H9 (cell line): Measurements from ENCODE around the gene PLEKHJ1. TPM values are rescaled to one million over a fixed set of nuclear protein-coding genes. Genes with fewer than 3 reads are reported as not detected.

ENCODE experiments used
- DNase-seq: peaks from one replicate; pipeline ENCODE4 v3.0.0-alpha.2; 2017
- H2AFZ ChIP-seq: one replicate; pipeline ENCODE4 v1.6.1; 2013; ENCODE audit warnings: mild to moderate bottlenecking, low read length, control low read depth, moderate library complexity
- H2AK5ac ChIP-seq: 2 replicates; pipeline ENCODE4 v1.6.1; 2013; ENCODE audit warnings: low read length, control low read depth, mixed read lengths; ENCODE audit not compliant: insufficient read length
- H2BK120ac ChIP-seq: one replicate; pipeline ENCODE4 v1.6.1; 2013; ENCODE audit warnings: low read depth, mild to moderate bottlenecking, low read length, control low read depth, inconsistent platforms; ENCODE audit not compliant: poor library complexity, severe bottlenecking
- H2BK12ac ChIP-seq: 2 replicates; pipeline ENCODE4 v1.6.1; 2013; ENCODE audit warnings: low read length, control low read depth, mixed read lengths, low read depth; ENCODE audit not compliant: insufficient read length
- H2BK15ac ChIP-seq: 2 replicates; pipeline ENCODE4 v1.6.1; 2013; ENCODE audit warnings: low read depth, low read length, control low read depth
- H2BK20ac ChIP-seq: one replicate; pipeline ENCODE4 v1.6.1; 2013; ENCODE audit warnings: low read depth, mild to moderate bottlenecking, low read length, control low read depth, inconsistent platforms; ENCODE audit not compliant: poor library complexity, severe bottlenecking
- H2BK5ac ChIP-seq: 2 replicates; pipeline ENCODE4 v1.6.1; 2013; ENCODE audit warnings: low read length, control low read depth, mixed read lengths; ENCODE audit not compliant: insufficient read length
- H3K14ac ChIP-seq: 2 replicates; pipeline ENCODE4 v1.6.1; 2013; ENCODE audit warnings: low read length, control low read depth; ENCODE audit not compliant: insufficient read depth
- H3K18ac ChIP-seq: 2 replicates; pipeline ENCODE4 v1.6.1; 2013; ENCODE audit warnings: low read depth, mild to moderate bottlenecking, mixed read lengths, low read length, control low read depth; ENCODE audit not compliant: insufficient read length
- H3K23ac ChIP-seq: 2 replicates; pipeline ENCODE4 v1.6.1; 2013; ENCODE audit warnings: low read length, control low read depth, mixed read lengths, low read depth; ENCODE audit not compliant: insufficient read length
- H3K23me2 ChIP-seq: 2 replicates; pipeline ENCODE4 v1.6.1; 2013; ENCODE audit warnings: low read depth, mild to moderate bottlenecking, mixed read lengths, low read length, control low read depth; ENCODE audit not compliant: insufficient read length, poor library complexity, severe bottlenecking
- H3K27ac ChIP-seq: 2 replicates; pipeline ENCODE4 v1.5.1; 2013; ENCODE audit warnings: low read length, control low read depth, mixed read lengths, low read depth; ENCODE audit not compliant: insufficient read length
- H3K27me3 ChIP-seq: 2 replicates; pipeline ENCODE4 v1.6.1; 2013; ENCODE audit warnings: low read length, control low read depth, inconsistent platforms; ENCODE audit not compliant: insufficient read depth
- H3K4ac ChIP-seq: 2 replicates; pipeline ENCODE4 v1.6.1; 2013; ENCODE audit warnings: low read depth, mild to moderate bottlenecking, control low read depth, inconsistent platforms, low read length, moderate library complexity
- H3K4me1 ChIP-seq: 2 replicates; pipeline ENCODE4 v1.6.1; 2013; ENCODE audit warnings: low read length, control low read depth, inconsistent platforms; ENCODE audit not compliant: insufficient read depth
- H3K4me2 ChIP-seq: 2 replicates; pipeline ENCODE4 v1.6.1; 2013; ENCODE audit warnings: low read length, control low read depth, mixed read lengths; ENCODE audit not compliant: insufficient read length, insufficient read depth
- H3K56ac ChIP-seq: 2 replicates; pipeline ENCODE4 v1.6.1; 2013; ENCODE audit warnings: low read depth, mild to moderate bottlenecking, mixed read lengths, low read length, control low read depth; ENCODE audit not compliant: insufficient read length
- H3K79me1 ChIP-seq: 2 replicates; pipeline ENCODE4 v1.6.1; 2013; ENCODE audit warnings: low read depth, mild to moderate bottlenecking, moderate library complexity, low read length, control low read depth, inconsistent platforms; ENCODE audit not compliant: insufficient read depth, poor library complexity, severe bottlenecking
- H3K79me2 ChIP-seq: 2 replicates; pipeline ENCODE4 v1.6.1; 2013; ENCODE audit warnings: low read length, control low read depth, inconsistent platforms; ENCODE audit not compliant: insufficient read depth
- H3K9ac ChIP-seq: 2 replicates; pipeline ENCODE4 v1.6.1; 2013; ENCODE audit warnings: low read length, control low read depth, mixed read lengths; ENCODE audit not compliant: insufficient read length; ENCODE audit errors: extremely low read depth
- H3K9me3 ChIP-seq: one replicate; pipeline ENCODE4 v1.6.1; 2013; ENCODE audit warnings: low read depth, low read length, inconsistent platforms; ENCODE audit not compliant: control insufficient read depth
- H3T11ph ChIP-seq: one replicate; pipeline ENCODE4 v1.6.1; 2013; ENCODE audit warnings: mild to moderate bottlenecking, low read length, control low read depth, inconsistent platforms
- H4K20me1 ChIP-seq: one replicate; pipeline ENCODE4 v1.6.1; 2013; ENCODE audit not compliant: control insufficient read depth, insufficient read length, insufficient read depth
- H4K5ac ChIP-seq: 2 replicates; pipeline ENCODE4 v1.6.1; 2013; ENCODE audit warnings: low read depth, mild to moderate bottlenecking, mixed read lengths, low read length, control low read depth; ENCODE audit not compliant: insufficient read length
- H4K8ac ChIP-seq: replicated peaks from 2 replicates; pipeline ENCODE4 v1.6.1; 2013; ENCODE audit warnings: low read length, control low read depth, mixed read lengths, low read depth; ENCODE audit not compliant: insufficient read length
- H4K91ac ChIP-seq: 2 replicates; pipeline ENCODE4 v1.6.1; 2013; ENCODE audit warnings: low read depth, mild to moderate bottlenecking, moderate library complexity, mixed read lengths, low read length, control low read depth; ENCODE audit not compliant: insufficient read length
- H3K27ac Mint-ChIP-seq, 3 experiments: 2 replicates in 2 of 3; 3 replicates in 1 of 3; pipeline ENCODE4 v1.8.0; 2020 to 2021; ENCODE audit warnings: mixed read lengths in 3 of 3, mild to moderate bottlenecking in 1 of 3, moderate library complexity in 1 of 3
- H3K27me3 Mint-ChIP-seq: 2 replicates; pipeline ENCODE4 v1.8.0; 2021; ENCODE audit warnings: low read depth, mild to moderate bottlenecking, moderate library complexity, mixed read lengths
- H3K36me3 Mint-ChIP-seq, 3 experiments: 2 replicates in 2 of 3; 3 replicates in 1 of 3; pipeline ENCODE4 v1.8.0; 2020 to 2021; ENCODE audit warnings: low read depth in 3 of 3, mixed read lengths in 3 of 3; ENCODE audit not compliant: insufficient read depth in 1 of 3
- H3K4me1 Mint-ChIP-seq, 2 experiments: 2 replicates each; pipeline ENCODE4 v1.8.0; 2020; ENCODE audit warnings: mixed read lengths in 2 of 2
- H3K4me3 Mint-ChIP-seq, 2 experiments: 2 replicates in 1 of 2; 3 replicates in 1 of 2; pipeline ENCODE4 v1.8.0; 2020 to 2021; ENCODE audit warnings: mild to moderate bottlenecking in 2 of 2, mixed read lengths in 2 of 2, moderate library complexity in 1 of 2
- H3K9me3 Mint-ChIP-seq, 2 experiments: 2 replicates in 1 of 2; 3 replicates in 1 of 2; pipeline ENCODE4 v1.8.0; 2020; ENCODE audit warnings: mild to moderate bottlenecking in 2 of 2, mixed read lengths in 2 of 2, moderate library complexity in 1 of 2
- WGBS: extraction: QIAGEN DNeasy Blood & Tissue Kit; methylation state at CpG from one replicate; pipeline ENCODE4 v1.1.7; 2013; ENCODE audit warnings: missing lambda C conversion rate, low lambda C conversion rate, mixed read lengths; ENCODE audit not compliant: insufficient read length; ENCODE audit errors: extremely low coverage; 5-methylcytosine and 5-hydroxymethylcytosine counted together
- total RNA-seq: library from RNA; stranded (reverse); gene quantifications from 2 replicates; pipeline ENCODE4 v1.2.1, GENCODE V29; 2021
- TF ChIP-seq, protein P1 (sequence below): fragments of 200-600 bp; sonication (generic); conservative IDR thresholded peaks from 3 replicates; pipeline ENCODE4 v1.8.0; 2021; ENCODE audit warnings: antibody characterized with exemption, mild to moderate bottlenecking

PLEKHJ1 gene
- total RNA-seq, 1 experiment from 2014 or later = 139 TPM

DNA sequence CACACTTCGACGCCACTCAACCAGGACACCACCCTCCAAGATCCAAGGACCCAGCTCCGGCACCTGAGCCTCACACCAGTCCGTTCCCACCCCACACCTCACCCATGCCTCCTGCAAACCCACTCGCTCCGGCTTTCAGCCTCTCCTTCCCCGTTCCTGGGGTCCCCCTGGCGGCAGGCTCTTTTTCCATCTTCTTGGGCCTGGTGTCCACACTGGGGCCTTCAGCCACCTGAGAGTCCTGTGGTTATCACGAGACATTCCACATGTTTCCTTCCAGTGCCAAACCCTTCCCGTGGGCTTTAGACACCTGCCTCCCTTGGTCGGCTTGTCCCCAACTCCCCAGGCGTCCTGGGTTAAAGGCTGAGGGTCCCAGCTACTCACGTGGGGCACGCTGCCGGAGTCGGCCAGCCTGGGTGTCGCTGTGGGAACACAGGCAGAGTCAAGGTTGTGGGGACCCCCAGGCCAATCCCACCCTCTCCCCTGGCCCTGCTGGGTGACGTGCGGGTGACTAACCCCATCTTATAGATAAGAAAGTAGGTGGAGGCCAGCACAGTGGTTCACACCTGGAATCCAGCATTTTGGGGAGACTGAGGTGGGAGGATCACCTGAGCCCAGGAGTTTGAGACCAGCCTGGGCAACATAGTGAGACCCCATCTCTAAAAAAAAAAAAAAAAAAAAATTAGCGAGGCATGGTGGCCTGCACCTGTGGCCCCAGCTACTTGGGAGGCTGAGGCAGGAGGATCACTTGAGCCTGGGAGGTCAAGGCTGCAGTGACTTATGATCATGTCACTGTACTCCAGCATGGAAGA lies 18.1 kb upstream of the PLEKHJ1 start:
- Histone ChIP-seq H2BK120ac (no peak overlapping the region), H3K23me2 (peaks cover 10% of the 10 kb centered on the region), H3K9me3 (no peaks in the 10 kb centered on the region), H4K20me1 (no peaks in the 10 kb centered on the region), H3K56ac (no peak overlapping the region), H2BK5ac (no peak overlapping the region), H2BK12ac (no peak overlapping the region), H2AFZ (no peak overlapping the region), H4K8ac (no peak overlapping the region), H2AK5ac (no peak overlapping the region), H3K27me3 (no peaks in the 10 kb centered on the region; the same call in 1 of the 2 replicates), H3K18ac (no peak overlapping the region), H3K4me2 (peak overlapping the region; percentile 58), H3K79me2 (no peaks in the 10 kb centered on the region), H3K9ac (no peak overlapping the region), H3T11ph (no peak overlapping the region), H3K79me1 (no peaks in the 10 kb centered on the region), H4K5ac (no peak overlapping the region), H3K14ac (no peak overlapping the region), H4K91ac (no peak overlapping the region), H3K4me1 (no peaks in the 10 kb centered on the region), H3K27ac (no peak overlapping the region), H2BK20ac (no peak overlapping the region), H3K23ac (no peak overlapping the region), H2BK15ac (no peak overlapping the region), H3K4ac (no peak overlapping the region)
- TF ChIP-seq, protein P1, sequence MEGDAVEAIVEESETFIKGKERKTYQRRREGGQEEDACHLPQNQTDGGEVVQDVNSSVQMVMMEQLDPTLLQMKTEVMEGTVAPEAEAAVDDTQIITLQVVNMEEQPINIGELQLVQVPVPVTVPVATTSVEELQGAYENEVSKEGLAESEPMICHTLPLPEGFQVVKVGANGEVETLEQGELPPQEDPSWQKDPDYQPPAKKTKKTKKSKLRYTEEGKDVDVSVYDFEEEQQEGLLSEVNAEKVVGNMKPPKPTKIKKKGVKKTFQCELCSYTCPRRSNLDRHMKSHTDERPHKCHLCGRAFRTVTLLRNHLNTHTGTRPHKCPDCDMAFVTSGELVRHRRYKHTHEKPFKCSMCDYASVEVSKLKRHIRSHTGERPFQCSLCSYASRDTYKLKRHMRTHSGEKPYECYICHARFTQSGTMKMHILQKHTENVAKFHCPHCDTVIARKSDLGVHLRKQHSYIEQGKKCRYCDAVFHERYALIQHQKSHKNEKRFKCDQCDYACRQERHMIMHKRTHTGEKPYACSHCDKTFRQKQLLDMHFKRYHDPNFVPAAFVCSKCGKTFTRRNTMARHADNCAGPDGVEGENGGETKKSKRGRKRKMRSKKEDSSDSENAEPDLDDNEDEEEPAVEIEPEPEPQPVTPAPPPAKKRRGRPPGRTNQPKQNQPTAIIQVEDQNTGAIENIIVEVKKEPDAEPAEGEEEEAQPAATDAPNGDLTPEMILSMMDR = peak; percentile 77
- Mint-ChIP-seq H3K27ac (peak overlapping the region in 2 of 3 experiments; percentile 71 to 95; a peak in 3 of 7 replicates), H3K9me3 (no peaks in the 10 kb centered on the region), H3K36me3 (no peaks in the 10 kb centered on the region; a peak in 1 of 7 replicates), H3K27me3 (peaks cover 22% of the 10 kb centered on the region), H3K4me3 (peak overlapping the region; percentile 62 to 85), H3K4me1 (peaks cover 4% of the 10 kb centered on the region in 2 experiments)
- DNase-seq = peak; percentile 79
- no CpG with 5 or more reads among the region's 20 CpGs for WGBS
